ENCODE data around the gene ATP9B. TPM values are rescaled to one million over a fixed set of nuclear protein-coding genes. Genes with fewer than 3 reads are reported as not detected.

ATP9B gene
- total RNA-seq, 1 experiment from 2014 or later = 20.9 TPM

- Histone ChIP-seq H2BK12ac (ENCODE audit: insufficient read length, low read depth, low read length) (no peak overlapping the region), H3K23me2 (ENCODE audit: insufficient read length, low read depth, low read length, poor library complexity, severe bottlenecking) (peaks cover 8% of the 10 kb centered on the region), H3K27me3 (ENCODE audit: insufficient read depth, low read length) (peaks cover 7% of the 10 kb centered on the region; the same call in 1 of the 2 replicates), H3K14ac (ENCODE audit: insufficient read depth, low read length) (peak overlapping the region; percentile 69; the same call in 1 of the 2 replicates), H3K56ac (ENCODE audit: insufficient read length, low read depth, low read length) (no peak overlapping the region), H3K4me2 (ENCODE audit: insufficient read depth, insufficient read length, low read length) (peak overlapping the region; percentile 76), H3K27ac (ENCODE audit: insufficient read length, low read depth, low read length) (no peak overlapping the region), H2BK5ac (ENCODE audit: insufficient read length, low read length) (no peak overlapping the region), H2AK5ac (ENCODE audit: insufficient read length, low read length) (no peak overlapping the region), H4K5ac (ENCODE audit: insufficient read length, low read depth, low read length) (no peak overlapping the region), H3K4ac (ENCODE audit: low read depth, low read length) (no peak overlapping the region), H3K4me1 (ENCODE audit: insufficient read depth, low read length) (no peaks in the 10 kb centered on the region), H3K23ac (ENCODE audit: insufficient read length, low read depth, low read length) (no peak overlapping the region), H2BK120ac (ENCODE audit: low read depth, low read length, poor library complexity, severe bottlenecking) (no peak overlapping the region), H3T11ph (ENCODE audit: low read length) (no peak overlapping the region), H4K91ac (ENCODE audit: insufficient read length, low read depth, low read length) (no peak overlapping the region), H4K20me1 (ENCODE audit: control insufficient read depth, insufficient read depth, insufficient read length) (no peaks in the 10 kb centered on the region), H3K79me1 (ENCODE audit: insufficient read depth, low read depth, low read length, poor library complexity, severe bottlenecking) (peaks cover 9% of the 10 kb centered on the region), H2AFZ (ENCODE audit: low read length) (no peak overlapping the region), H3K9ac (ENCODE audit: extremely low read depth, insufficient read length, low read length) (peak overlapping the region; percentile 89), H3K79me2 (ENCODE audit: insufficient read depth, low read length) (peaks cover 17% of the 10 kb centered on the region; the same call in 1 of the 2 replicates), H3K9me3 (ENCODE audit: control insufficient read depth, low read depth, low read length) (no peaks in the 10 kb centered on the region), H4K8ac (replicated peaks; ENCODE audit: insufficient read length, low read depth, low read length) (no peak overlapping the region), H2BK20ac (ENCODE audit: low read depth, low read length, poor library complexity, severe bottlenecking) (no peak overlapping the region), H3K18ac (ENCODE audit: insufficient read length, low read depth, low read length) (peak overlapping the region; percentile 43), H2BK15ac (ENCODE audit: low read depth, low read length) (no peak overlapping the region)
- no peak for DNase-seq
- Mint-ChIP-seq H3K27me3 (ENCODE audit: low read depth) (peaks cover 34% of the 10 kb centered on the region), H3K36me3 (ENCODE audit: insufficient read depth in 1 of 3, low read depth in 3 of 3) (peaks cover 30 to 53% (median 38%) of the 10 kb centered on the region in 3 experiments), H3K4me3 (peak overlapping the region; percentile 82 to 89), H3K4me1 (peaks cover 4 to 8% of the 10 kb centered on the region in 2 experiments; a peak in 3 of 4 replicates), H3K9me3 (peaks cover 57 to 58% of the 10 kb centered on the region in 2 experiments), H3K27ac (peak overlapping the region in 2 of 3 experiments; percentile 59 to 89; a peak in 4 of 7 replicates)
- WGBS (ENCODE audit: extremely low coverage, insufficient read length, low lambda C conversion rate) = no CpG with 5 or more reads among the region's 20 CpGs
- TF ChIP-seq CTCF (conservative IDR thresholded peaks at IDR 0.05) = no peak
These were observed 540 bp downstream of the ATP9B start for GRCh38 chr18:79069717-79070151.
